Neural cell (in vitro differentiated cells): ENCODE measurements around the gene LIG1. TPM values are rescaled to one million over a fixed set of nuclear protein-coding genes. Genes with fewer than 3 reads are reported as not detected.

Source experiments
- H2AFZ ChIP-seq: fragments of 200-600, 300-800 bp; sonication (generic), shearing (Covaris generic); 2 replicates; pipeline ENCODE4 v1.6.0; 2014; ENCODE audit warnings: low read depth, mild to moderate bottlenecking, antibody characterized with exemption, low read length, moderate library complexity
- H3F3A ChIP-seq: fragments of 200-600 bp; shearing (Covaris generic); 2 replicates; pipeline ENCODE4 v1.6.1; 2016; ENCODE audit warnings: mild to moderate bottlenecking, moderate library complexity, mixed read lengths, antibody characterized with exemption, low read length; ENCODE audit not compliant: insufficient read depth, poor library complexity, severe bottlenecking
- H3K27ac ChIP-seq: fragments of 200-600, 300-800 bp; sonication (generic), shearing (Covaris generic); 2 replicates; pipeline ENCODE4 v1.5.1; 2014; ENCODE audit warnings: mild to moderate bottlenecking, low read length, moderate library complexity
- H3K27me3 ChIP-seq: fragments of 300-800, 200-600 bp; sonication (generic), shearing (Covaris generic); 2 replicates; pipeline ENCODE4 v1.6.0; 2014; ENCODE audit warnings: mild to moderate bottlenecking, low read depth, low read length, moderate library complexity; ENCODE audit not compliant: insufficient read depth
- H3K36me3 ChIP-seq: fragments of 300-800, 200-600 bp; sonication (generic), shearing (Covaris generic); 2 replicates; pipeline ENCODE4 v1.5.1; 2014; ENCODE audit warnings: mild to moderate bottlenecking, antibody characterized with exemption, low read length, moderate library complexity; ENCODE audit not compliant: insufficient read depth
- H3K4me2 ChIP-seq: fragments of 300-800, 200-600 bp; sonication (generic), shearing (Covaris generic); 2 replicates; pipeline ENCODE4 v1.6.0; 2014; ENCODE audit warnings: mild to moderate bottlenecking, low read length
- H3K4me3 ChIP-seq: fragments of 300-800, 200-600 bp; sonication (generic), shearing (Covaris generic); 2 replicates; pipeline ENCODE4 v1.5.1; 2014; ENCODE audit warnings: mild to moderate bottlenecking, low read length, moderate library complexity
- H3K79me2 ChIP-seq: fragments of 200-600 bp; shearing (Covaris generic); replicated peaks from 2 replicates; pipeline ENCODE4 v1.6.0; 2014; ENCODE audit warnings: mild to moderate bottlenecking, low read length, moderate library complexity; ENCODE audit not compliant: insufficient read depth
- H3K9ac ChIP-seq: fragments of 300-800, 200-600 bp; sonication (generic), shearing (Covaris generic); 2 replicates; pipeline ENCODE4 v1.6.1; 2016; ENCODE audit warnings: mild to moderate bottlenecking, low read length, mixed read lengths
- H3K9me2 ChIP-seq: fragments of 200-600 bp; shearing (Covaris generic); 2 replicates; pipeline ENCODE4 v1.6.1; 2016; ENCODE audit warnings: mild to moderate bottlenecking, low read length, mixed read lengths; ENCODE audit not compliant: insufficient read depth
- H3K9me3 ChIP-seq: fragments of 200-600, 300-800 bp; sonication (generic), shearing (Covaris generic); 2 replicates; pipeline ENCODE4 v1.6.1; 2016; ENCODE audit warnings: mild to moderate bottlenecking, mixed run types, low read length, moderate library complexity, mixed read lengths
- H4K20me1 ChIP-seq: fragments of 200-600 bp; shearing (Covaris generic); 2 replicates; pipeline ENCODE4 v1.6.1; 2016; ENCODE audit warnings: mild to moderate bottlenecking, mixed run types; ENCODE audit not compliant: insufficient read depth
- CTCF ChIP-seq: fragments of 450-650 bp; IDR thresholded peaks from 2 replicates; pipeline ENCODE4 v1.5.1; 2014; ENCODE audit warnings: antibody characterized with exemption, mild to moderate bottlenecking, moderate library complexity; ENCODE audit not compliant: poor library complexity, severe bottlenecking
- EP300 ChIP-seq: fragments of 450-650 bp; conservative IDR thresholded peaks from 2 replicates; pipeline ENCODE4 v1.6.1; 2014; ENCODE audit warnings: antibody characterized with exemption, mild to moderate bottlenecking, moderate library complexity; ENCODE audit not compliant: poor library complexity, severe bottlenecking
- EZH2 ChIP-seq: fragments of 200-600, 300-800 bp; shearing (Covaris generic), sonication (generic); IDR thresholded peaks from 2 replicates; pipeline ENCODE4 v1.6.1; 2014; ENCODE audit warnings: antibody characterized with exemption, low read length, borderline replicate concordance, mild to moderate bottlenecking; ENCODE audit not compliant: insufficient read depth, poor library complexity, severe bottlenecking
- MXI1 ChIP-seq: fragments of 450-650 bp; conservative IDR thresholded peaks from 2 replicates; pipeline ENCODE4 v1.6.1; 2014; ENCODE audit warnings: antibody characterized with exemption, mild to moderate bottlenecking; ENCODE audit not compliant: poor library complexity, severe bottlenecking
- POLR2AphosphoS5 ChIP-seq: IDR thresholded peaks from 2 replicates; pipeline ENCODE4 v1.6.1; 2012
- RAD21 ChIP-seq: fragments of 450-650 bp; conservative IDR thresholded peaks from 2 replicates; pipeline ENCODE4 v1.6.1; 2014; ENCODE audit warnings: antibody characterized with exemption, mild to moderate bottlenecking, moderate library complexity
- REST ChIP-seq: IDR thresholded peaks from 2 replicates; pipeline ENCODE4 v1.6.1; 2012; ENCODE audit warnings: borderline replicate concordance
- SMC3 ChIP-seq: fragments of 450-650 bp; conservative IDR thresholded peaks from 2 replicates; pipeline ENCODE4 v1.6.1; 2014; ENCODE audit warnings: antibody characterized with exemption, mild to moderate bottlenecking, moderate library complexity; ENCODE audit not compliant: poor library complexity
- TAF1 ChIP-seq: IDR thresholded peaks from 2 replicates; pipeline ENCODE4 v1.6.1; 2012; ENCODE audit warnings: low read depth
- polyA plus RNA-seq: library from polyadenylated mRNA; depleted of rRNA; stranded (reverse); fragments of >200 nt; gene quantifications from 2 replicates; pipeline ENCODE4 v1.2.3, GENCODE V29; 2014

LIG1 gene
- polyA plus RNA-seq, 1 donor from 2014 or later: 33.9 TPM

GRCh38 chr19:48147597-48148175, 22.5 kb downstream of the LIG1 start:
- Histone ChIP-seq H3K4me3 (no peak overlapping the region), H3K9me2 (no peaks in the 10 kb centered on the region), H3K9ac (no peak overlapping the region), H3K27ac (no peak overlapping the region), H3K79me2 (no peaks in the 10 kb centered on the region), H2AFZ (no peak overlapping the region), H3K9me3 (no peaks in the 10 kb centered on the region), H3K4me2 (no peak overlapping the region), H3F3A (no peaks in the 10 kb centered on the region), H4K20me1 (no peaks in the 10 kb centered on the region), H3K27me3 (no peaks in the 10 kb centered on the region), H3K36me3 (no peaks in the 10 kb centered on the region)
- TF ChIP-seq MXI1 (no peak), SMC3 (no peak)

- Histone ChIP-seq H3K9ac (no peak overlapping the region), H3K27ac (no peak overlapping the region), H3K36me3 (no peaks in the 10 kb centered on the region), H3K9me2 (no peaks in the 10 kb centered on the region), H3K27me3 (no peaks in the 10 kb centered on the region), H4K20me1 (no peaks in the 10 kb centered on the region), H3F3A (no peaks in the 10 kb centered on the region), H3K9me3 (no peaks in the 10 kb centered on the region), H3K4me3 (no peak overlapping the region), H3K4me2 (no peak overlapping the region), H2AFZ (no peak overlapping the region), H3K79me2 (no peaks in the 10 kb centered on the region)
- no peak for TF ChIP-seq EP300
- no peak for TF ChIP-seq TAF1
- no peak for TF ChIP-seq POLR2AphosphoS5
- no peak for TF ChIP-seq CTCF
- TF ChIP-seq MXI1: no peak
- no peak for TF ChIP-seq REST
- no peak for TF ChIP-seq RAD21
- no peak for TF ChIP-seq SMC3
- no peak for TF ChIP-seq EZH2
These were observed 31.1 kb downstream of the LIG1 start for GRCh38 chr19:48139053-48139452.

GRCh38 chr19:48137411-48137810, 32.7 kb downstream of the LIG1 start:
- Histone ChIP-seq H3K9me2 (no peaks in the 10 kb centered on the region), H2AFZ (no peak overlapping the region), H3K4me3 (no peak overlapping the region), H3K9me3 (no peaks in the 10 kb centered on the region), H3K27me3 (no peaks in the 10 kb centered on the region), H3F3A (no peaks in the 10 kb centered on the region), H3K79me2 (no peaks in the 10 kb centered on the region), H3K27ac (no peak overlapping the region), H3K9ac (no peak overlapping the region), H3K36me3 (no peaks in the 10 kb centered on the region), H3K4me2 (no peak overlapping the region), H4K20me1 (no peaks in the 10 kb centered on the region)
- no peak for TF ChIP-seq TAF1
- TF ChIP-seq REST: no peak
- no peak for TF ChIP-seq RAD21
- TF ChIP-seq MXI1: no peak
- TF ChIP-seq POLR2AphosphoS5: no peak
- no peak for TF ChIP-seq EZH2
- TF ChIP-seq SMC3: no peak
- no peak for TF ChIP-seq CTCF
- no peak for TF ChIP-seq EP300
